HCT116 (cell line): ENCODE measurements around the gene ADAD2. TPM values are rescaled to one million over a fixed set of nuclear protein-coding genes. Genes with fewer than 3 reads are reported as not detected.

ENCODE experiments used
- ATAC-seq: fragments of 200-7000 bp; cut with Tn5 transposase; 2 replicates; pipeline ENCODE4 v1.9.1; 2020; ENCODE audit warnings: mild to moderate bottlenecking, moderate library complexity
- BruUV-seq: library from RNA; stranded (reverse); fragments of 400-500 nt; replicated peaks from 2 replicates; lab custom pipeline; 2021; lab: Mats Ljungman, UMichigan
- CTCF ChIA-PET: fragments of 300-600 bp; sonication (Branson Sonifier 250); formaldehyde crosslinking; loops from one replicate; lab custom pipeline; 2021; ENCODE audit warnings: antibody characterized with exemption; lab: Charles Lee
- POLR2A ChIA-PET: fragments of 300-600, 350-600 bp; sonication (Branson Sonifier 250); formaldehyde crosslinking; loops from one replicate; lab custom pipeline; 2021; ENCODE audit warnings: antibody characterized with exemption; lab: Charles Lee
- RAD21 ChIA-PET, 2 experiments: fragments of 300-600 bp; sonication (Branson Sonifier 250); formaldehyde crosslinking; loops; one replicate each; lab custom pipeline; 2023; ENCODE audit warnings: low total read pairs in 2 of 2; ENCODE audit not compliant: uncharacterized antibody in 2 of 2, unreplicated experiment in 2 of 2, low non-redundant PET in 1 of 2; lab: Charles Lee
- DNase-seq: peaks from one replicate; pipeline ENCODE4 v3.0.0-alpha.2; 2010; ENCODE audit warnings: low read depth, low spot score
- H2AFZ ChIP-seq: fragments of 200-600 bp; shearing (Covaris generic), sonication (generic); 2 replicates; pipeline ENCODE4 v1.6.1; 2017; ENCODE audit warnings: low read depth, mixed run types, mixed read lengths, antibody characterized with exemption, low read length; ENCODE audit not compliant: poor library complexity, severe bottlenecking
- H3K27ac ChIP-seq: 2 replicates; pipeline ENCODE4 v1.5.1; 2012; ENCODE audit warnings: low read depth, low read length
- H3K27me3 ChIP-seq: fragments of 200-600 bp; sonication (generic); 2 replicates; pipeline ENCODE4 v1.6.1; 2016; ENCODE audit warnings: mixed run types, low read length, mixed read lengths; ENCODE audit not compliant: insufficient read depth
- H3K36me3 ChIP-seq, 2 experiments: fragments of 200-500 bp in 1 of 2; fragments of 200-600 bp in 1 of 2; sonication (Bioruptor generic) in 1 of 2; sonication (generic) in 1 of 2; 2 replicates each; pipeline versions ENCODE4 v1.5.1 to v1.6.1; 2014 to 2016; ENCODE audit warnings: low read length in 2 of 2, inconsistent platforms in 1 of 2, mixed read lengths in 1 of 2, mixed run types in 1 of 2; ENCODE audit not compliant: insufficient read depth in 2 of 2, control insufficient read depth in 1 of 2
- H3K4me1 ChIP-seq, 2 experiments: fragments of 200-600 bp in 1 of 2; sonication (generic) in 1 of 2; 2 replicates each; pipeline versions ENCODE4 v1.5.1 to v1.6.1; 2012 to 2017; ENCODE audit warnings: low read length in 2 of 2, inconsistent platforms in 1 of 2, mild to moderate bottlenecking in 1 of 2, mixed read lengths in 1 of 2, mixed run types in 1 of 2, moderate library complexity in 1 of 2; ENCODE audit not compliant: insufficient read depth in 2 of 2, control insufficient read depth in 1 of 2
- H3K4me2 ChIP-seq: fragments of 200-600 bp; sonication (generic); 2 replicates; pipeline ENCODE4 v1.6.1; 2017; ENCODE audit warnings: mixed run types, low read length, mixed read lengths
- H3K4me3 ChIP-seq, 2 experiments: fragments of 200-600 bp in 1 of 2; sonication (generic) in 1 of 2; replicated peaks in 1 of 2; 2 replicates each; pipeline ENCODE4 v1.5.1; 2011 to 2016; ENCODE audit warnings: low read length in 2 of 2, control low read depth in 1 of 2, low read depth in 1 of 2, mild to moderate bottlenecking in 1 of 2, mixed read lengths in 1 of 2, mixed run types in 1 of 2
- H3K79me2 ChIP-seq: fragments of 200-600 bp; sonication (generic); 2 replicates; pipeline ENCODE4 v1.6.1; 2017; ENCODE audit warnings: mild to moderate bottlenecking, mixed run types, low read length, moderate library complexity, mixed read lengths; ENCODE audit not compliant: insufficient read depth
- H3K9ac ChIP-seq: fragments of 200-600 bp; sonication (generic); 2 replicates; pipeline ENCODE4 v1.6.1; 2016; ENCODE audit warnings: low read length, mixed read lengths
- H3K9me2 ChIP-seq: fragments of 200-600 bp; sonication (generic), shearing (Covaris generic); 2 replicates; pipeline ENCODE4 v1.6.1; 2017; ENCODE audit warnings: mixed run types, mild to moderate bottlenecking, moderate library complexity; ENCODE audit not compliant: insufficient read depth
- H3K9me3 ChIP-seq, 2 experiments: fragments of 200-500 bp in 1 of 2; fragments of 200-600 bp in 1 of 2; sonication (Bioruptor generic) in 1 of 2; sonication (generic) in 1 of 2; 2 replicates each; pipeline ENCODE4 v1.6.1; 2014 to 2017; ENCODE audit warnings: low read length in 2 of 2, mixed read lengths in 2 of 2, inconsistent platforms in 1 of 2, low read depth in 1 of 2, mild to moderate bottlenecking in 1 of 2, mixed run types in 1 of 2, moderate library complexity in 1 of 2; ENCODE audit not compliant: control insufficient read depth in 1 of 2, insufficient read depth in 1 of 2
- H4K20me1 ChIP-seq: fragments of 200-600 bp; sonication (generic), shearing (Covaris generic); 2 replicates; pipeline ENCODE4 v1.6.1; 2017; ENCODE audit warnings: mixed run types, mild to moderate bottlenecking, moderate library complexity; ENCODE audit not compliant: insufficient read depth
- ATF3 ChIP-seq: IDR thresholded peaks from 2 replicates; pipeline ENCODE4 v1.6.1; 2012
- CBX3 ChIP-seq: IDR thresholded peaks from 2 replicates; pipeline ENCODE4 v1.6.1; 2012; ENCODE audit warnings: low read depth
- CTCF ChIP-seq, 3 experiments: fragments of 200-600 bp in 1 of 3; sonication (generic) in 1 of 3; IDR thresholded peaks in 2 of 3; conservative IDR thresholded peaks in 1 of 3; 2 replicates each; pipeline ENCODE4 v1.5.1; 2012 to 2017; ENCODE audit warnings: low read depth in 2 of 3, low read length in 2 of 3, antibody characterized with exemption in 1 of 3, borderline replicate concordance in 1 of 3, control low read depth in 1 of 3, mild to moderate bottlenecking in 1 of 3, mixed read lengths in 1 of 3, mixed run types in 1 of 3, moderate library complexity in 1 of 3; ENCODE audit not compliant: insufficient read depth in 1 of 3
- EZH2 ChIP-seq: fragments of 200-600 bp; sonication (generic); IDR thresholded peaks from 2 replicates; pipeline ENCODE4 v1.6.1; 2017; ENCODE audit warnings: antibody characterized with exemption, mixed run types
- FOSL1 ChIP-seq: IDR thresholded peaks from 2 replicates; pipeline ENCODE4 v1.6.1; 2012; ENCODE audit warnings: low read depth
- JUND ChIP-seq: IDR thresholded peaks from 2 replicates; pipeline ENCODE4 v1.6.1; 2012
- POLR2A ChIP-seq: IDR thresholded peaks from 2 replicates; pipeline ENCODE4 v1.7.0; 2011; ENCODE audit warnings: borderline replicate concordance; ENCODE audit not compliant: insufficient read depth, insufficient read length; ENCODE audit errors: extremely low read depth
- RAD21 ChIP-seq: IDR thresholded peaks from 2 replicates; pipeline ENCODE4 v1.6.1; 2012; ENCODE audit warnings: low read depth, mild to moderate bottlenecking
- SIN3A ChIP-seq: IDR thresholded peaks from 2 replicates; pipeline ENCODE4 v1.6.1; 2012; ENCODE audit warnings: low read depth
- SP1 ChIP-seq: IDR thresholded peaks from 2 replicates; pipeline ENCODE4 v1.6.1; 2012; ENCODE audit warnings: low read depth
- SRF ChIP-seq: IDR thresholded peaks from 2 replicates; pipeline ENCODE4 v1.6.1; 2012; ENCODE audit warnings: low read depth
- TCF7L2 ChIP-seq: IDR thresholded peaks from 2 replicates; pipeline ENCODE4 v1.7.0; 2011; ENCODE audit warnings: borderline replicate concordance, inconsistent platforms; ENCODE audit not compliant: insufficient read depth, insufficient read length; ENCODE audit errors: extremely low read depth
- YY1 ChIP-seq: IDR thresholded peaks from 2 replicates; pipeline ENCODE4 v1.6.1; 2011; ENCODE audit warnings: low read length, low read depth, moderate library complexity, mild to moderate bottlenecking; ENCODE audit not compliant: insufficient replicate concordance; ENCODE audit errors: extremely low read depth
- ZFX ChIP-seq: fragments of 450-650 bp; IDR thresholded peaks from 2 replicates; pipeline ENCODE4 v1.6.1; 2017
- ZNF274 ChIP-seq: fragments of 200-500 bp; sonication (Bioruptor generic); IDR thresholded peaks from 2 replicates; pipeline ENCODE4 v1.6.1; 2014; ENCODE audit warnings: mild to moderate bottlenecking, low read depth, low read length, inconsistent platforms
- intact Hi-C: fragments of 100-400 bp; cut with micrococcal nuclease; formaldehyde crosslinking; loops from 2 replicates; pipeline ENCODE4 v1.10.0; 2022
- total RNA-seq: library from RNA; stranded (reverse); gene quantifications from one replicate; pipeline ENCODE4 v1.2.1, GENCODE V29; 2021; ENCODE audit not compliant: unreplicated experiment

ADAD2 gene
- total RNA-seq, 1 experiment from 2014 or later: not detected

- no TSS peak for BruUV-seq
- no peaks in the 10 kb centered on the region for H3K27me3 ChIP-seq
- POLR2A ChIA-PET: no interaction called here
- ATAC-seq (no peak), DNase-seq (no peak)
- no peak overlapping the region for H3K9ac ChIP-seq
- H3K27ac ChIP-seq: no peak overlapping the region
- no peaks in the 10 kb centered on the region for H3K9me3 ChIP-seq
- no peak overlapping the region for H2AFZ ChIP-seq
- H3K4me1 ChIP-seq: peaks cover 0 to 7% of the 10 kb centered on the region in 2 experiments; a peak in 1 of 4 replicates
- H3K36me3 ChIP-seq: no peaks in the 10 kb centered on the region
- no peak for TF ChIP-seq YY1
- TF ChIP-seq CTCF (IDR thresholded peaks at IDR 0.05 in 2 of 3, conservative IDR thresholded peaks at IDR 0.05 in 1 of 3; ENCODE audit: borderline replicate concordance in 1 of 3, insufficient read depth in 1 of 3, low read depth in 2 of 3, low read length in 2 of 3): no peak
- TF ChIP-seq FOSL1: no peak
- no peak for TF ChIP-seq RAD21
- TF ChIP-seq EZH2: no peak
- no peak for TF ChIP-seq SRF
- no peak for TF ChIP-seq ZNF274
- TF ChIP-seq POLR2A: no peak
- no peak for TF ChIP-seq TCF7L2
- no peak for TF ChIP-seq JUND
- no peak for TF ChIP-seq ZFX
- no peak for TF ChIP-seq SP1
- no peak for TF ChIP-seq ATF3
- no peak for TF ChIP-seq SIN3A
- TF ChIP-seq CBX3: no peak
- no peaks in the 10 kb centered on the region for H3K9me2 ChIP-seq
- RAD21 ChIA-PET: no interaction called here
- CTCF ChIA-PET: no interaction called here
- no peaks in the 10 kb centered on the region for H3K79me2 ChIP-seq
- no peaks in the 10 kb centered on the region for H4K20me1 ChIP-seq
- H3K4me3 ChIP-seq: no peak overlapping the region
- intact Hi-C loops: no loop called here
- H3K4me2 ChIP-seq: no peak overlapping the region
Observed at GRCh38 chr16:84197466-84198128, 6.6 kb downstream of the ADAD2 start.
